Ishikawa (cell line): ENCODE data around the gene OR51E1.

Source experiments
- CEBPB ChIP-seq: IDR thresholded peaks from 2 replicates; pipeline ENCODE4 v1.6.1; 2012
- CREB1 ChIP-seq: IDR thresholded peaks from 2 replicates; pipeline ENCODE4 v1.6.1; 2012; ENCODE audit warnings: low read depth
- EGR1 ChIP-seq: IDR thresholded peaks from 2 replicates; pipeline ENCODE4 v1.6.1; 2012
- EP300 ChIP-seq: IDR thresholded peaks from 2 replicates; pipeline ENCODE4 v1.6.1; 2012; ENCODE audit warnings: borderline replicate concordance
- FOXM1 ChIP-seq: IDR thresholded peaks from 2 replicates; pipeline ENCODE4 v1.6.1; 2012; ENCODE audit warnings: low read depth, borderline replicate concordance
- MAX ChIP-seq: IDR thresholded peaks from 2 replicates; pipeline ENCODE4 v1.6.1; 2012
- NFIC ChIP-seq: IDR thresholded peaks from 2 replicates; pipeline ENCODE4 v1.6.1; 2012
- RAD21 ChIP-seq: IDR thresholded peaks from 2 replicates; pipeline ENCODE4 v1.6.1; 2012; ENCODE audit warnings: low read depth
- REST ChIP-seq: IDR thresholded peaks from 2 replicates; pipeline ENCODE4 v1.6.1; 2012; ENCODE audit warnings: low read depth, mild to moderate bottlenecking
- TAF1 ChIP-seq: IDR thresholded peaks from 2 replicates; pipeline ENCODE4 v1.6.1; 2012; ENCODE audit warnings: low read depth, mild to moderate bottlenecking
- TCF12 ChIP-seq: IDR thresholded peaks from 2 replicates; pipeline ENCODE4 v1.6.1; 2012; ENCODE audit warnings: low read depth
- TEAD4 ChIP-seq: IDR thresholded peaks from 2 replicates; pipeline ENCODE4 v1.6.1; 2012
- USF1 ChIP-seq: IDR thresholded peaks from 2 replicates; pipeline ENCODE4 v1.6.1; 2012
- YY1 ChIP-seq: IDR thresholded peaks from 2 replicates; pipeline ENCODE4 v1.6.1; 2012; ENCODE audit warnings: low read depth
- ZBTB7A ChIP-seq: IDR thresholded peaks from 2 replicates; pipeline ENCODE4 v1.6.1; 2012; ENCODE audit warnings: low read depth

Gene OR51E1

GRCh38 chr11:4641501-4641900, 2.3 kb upstream of the OR51E1 start:
- peak; percentile 57; the same call in 1 of the 2 replicates for TF ChIP-seq TEAD4
- TF ChIP-seq FOXM1 = no peak

GRCh38 chr11:4642043-4642442, 1.7 kb upstream of the OR51E1 start:
- TF ChIP-seq TAF1 (no peak), CREB1 (no peak), RAD21 (no peak), FOXM1 (no peak), ZBTB7A (no peak), EGR1 (no peak), EP300 (no peak), TEAD4 (no peak), NFIC (no peak), YY1 (no peak), MAX (no peak)

- TF ChIP-seq NFIC = no peak
- TF ChIP-seq TAF1 = no peak
- no peak for TF ChIP-seq TCF12
- TF ChIP-seq EP300 = no peak
- no peak for TF ChIP-seq YY1
- TF ChIP-seq FOXM1 = no peak
- no peak for TF ChIP-seq REST
- no peak for TF ChIP-seq CEBPB
- TF ChIP-seq RAD21 = no peak
- no peak for TF ChIP-seq TEAD4
- no peak for TF ChIP-seq ZBTB7A
- no peak for TF ChIP-seq USF1
- no peak for TF ChIP-seq CREB1
- TF ChIP-seq MAX = no peak
- no peak for TF ChIP-seq EGR1
Measured at GRCh38 chr11:4643076-4643475, 706 bp upstream of the OR51E1 start.

- TF ChIP-seq TEAD4 (no peak), CEBPB (no peak), YY1 (no peak), CREB1 (no peak), RAD21 (no peak), TCF12 (no peak), MAX (no peak), REST (no peak), EP300 (no peak)
Measured at GRCh38 chr11:4644233-4644632, 451 bp downstream of the OR51E1 start.

- no peak for TF ChIP-seq YY1
- no peak for TF ChIP-seq TCF12
- no peak for TF ChIP-seq NFIC
- no peak for TF ChIP-seq CEBPB
- no peak for TF ChIP-seq REST
- no peak for TF ChIP-seq USF1
- TF ChIP-seq TAF1 = no peak
- no peak for TF ChIP-seq CREB1
- TF ChIP-seq ZBTB7A = no peak
- TF ChIP-seq TEAD4 = no peak
- no peak for TF ChIP-seq MAX
- no peak for TF ChIP-seq EGR1
- no peak for TF ChIP-seq EP300
- TF ChIP-seq FOXM1 = no peak
- no peak for TF ChIP-seq RAD21
Measured at GRCh38 chr11:4645974-4646373, 2.2 kb downstream of the OR51E1 start.
